ENCODE results near the gene ZFHX3.

The ZFHX3 gene

GRCh38 chr16:72840631-72841381, 207.1 kb downstream of the ZFHX3 start:
- DNase-seq: no peak

DNA sequence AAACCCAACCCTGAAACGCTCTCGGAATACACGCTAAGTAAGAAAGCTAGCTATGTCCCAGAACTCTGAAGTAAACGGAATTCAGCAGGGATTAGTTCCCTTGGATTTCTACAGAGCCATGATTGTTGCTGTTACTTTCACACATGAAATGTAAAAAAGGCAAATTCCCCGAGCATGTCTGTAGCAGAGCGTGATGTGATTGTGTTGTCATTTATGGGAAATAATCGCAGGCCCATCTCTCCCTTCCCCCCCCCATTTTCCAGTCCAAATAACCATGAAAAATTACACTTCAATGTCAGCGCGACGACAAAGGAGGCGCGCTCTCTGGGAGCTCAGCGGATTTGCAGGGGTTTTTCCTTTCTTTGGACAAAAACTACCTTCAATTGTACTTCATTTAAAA, 209.0 kb downstream of the ZFHX3 start:
- DNase-seq: no peak

DNA sequence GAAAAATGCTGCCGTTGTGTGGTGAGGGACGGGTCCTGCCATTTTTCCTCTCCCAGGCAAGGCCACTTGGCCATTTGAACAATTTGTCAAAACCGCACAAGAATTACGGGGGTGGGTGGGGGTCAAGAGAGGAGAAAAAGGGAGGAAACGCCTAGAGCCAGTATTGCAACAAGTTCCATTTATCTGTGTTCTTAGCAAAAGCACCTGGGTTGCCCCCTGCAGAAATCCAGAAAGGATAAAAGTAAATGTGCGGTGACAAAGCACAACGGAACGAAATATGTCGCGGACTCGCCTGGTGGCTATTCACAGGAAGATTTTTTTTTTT, 209.4 kb downstream of the ZFHX3 start:
- DNase-seq: no peak

- DNase-seq: no peak
Observed at GRCh38 chr16:72837846-72838585, 209.9 kb downstream of the ZFHX3 start.

GRCh38 chr16:72836985-72837384, 210.9 kb downstream of the ZFHX3 start:
- no peak for DNase-seq

GRCh38 chr16:72836181-72836580, 211.7 kb downstream of the ZFHX3 start:
- DNase-seq: no peak

DNA sequence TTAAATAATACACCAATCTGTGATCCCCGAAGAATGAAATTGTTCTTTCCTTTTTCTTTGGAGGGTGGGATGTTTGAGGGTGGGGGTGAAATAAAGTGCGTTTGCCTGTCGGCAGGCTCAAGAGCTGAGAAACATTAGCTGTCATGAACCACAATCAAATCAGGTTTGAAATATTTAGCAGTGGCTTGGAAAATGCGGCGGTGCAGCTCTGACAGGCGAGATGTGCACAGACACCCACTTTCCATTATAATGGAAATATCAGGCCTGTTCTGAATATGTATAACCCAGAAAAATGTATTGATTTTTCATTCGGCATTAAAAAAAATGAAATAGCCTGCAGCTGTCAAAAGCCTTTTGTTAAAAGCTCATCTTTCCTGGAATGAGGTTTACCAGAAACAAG, 212.8 kb downstream of the ZFHX3 start:
- no peak for DNase-seq

DNA sequence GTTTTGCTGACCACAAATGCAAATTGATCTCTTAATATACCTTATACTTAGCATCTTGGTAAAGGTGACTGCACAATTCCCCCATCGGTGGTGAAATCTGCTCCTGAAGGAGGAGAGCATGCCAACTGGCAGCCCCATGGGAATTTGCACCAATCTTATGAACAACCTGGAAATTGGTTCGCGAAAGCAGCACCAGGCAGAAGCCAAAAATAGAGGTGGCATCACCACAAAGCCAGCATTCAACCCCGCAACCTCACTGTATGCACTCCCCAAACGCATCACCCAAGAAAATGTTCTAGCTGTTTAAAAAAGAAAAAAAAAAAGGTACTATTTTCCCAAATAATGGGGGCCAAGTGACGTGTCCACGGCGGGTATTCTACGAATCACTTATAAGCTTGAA, 213.4 kb downstream of the ZFHX3 start:
- no peak for DNase-seq

- DNase-seq: no peak
Observed at GRCh38 chr16:72833969-72834368, 214.0 kb downstream of the ZFHX3 start.

DNA sequence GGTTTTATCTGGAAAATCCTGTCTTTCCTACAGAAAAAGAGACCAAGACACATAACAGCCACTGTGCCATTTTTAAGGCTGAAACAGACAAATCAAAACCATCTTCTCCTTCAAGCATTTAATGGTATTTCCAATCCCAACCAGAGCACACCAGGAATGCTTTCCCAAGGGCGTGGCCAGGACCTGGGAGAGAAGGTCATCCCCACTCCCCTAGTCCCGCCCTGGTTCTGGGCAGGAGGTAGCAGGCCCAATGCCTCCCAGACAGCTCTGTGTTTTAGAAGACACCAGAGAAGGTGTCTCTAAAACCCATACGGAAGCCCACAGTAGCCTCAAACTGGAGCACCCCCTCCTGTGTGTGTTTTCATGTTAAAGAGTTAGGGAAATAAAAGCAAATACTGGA, 214.4 kb downstream of the ZFHX3 start:
- DNase-seq: no peak

DNA sequence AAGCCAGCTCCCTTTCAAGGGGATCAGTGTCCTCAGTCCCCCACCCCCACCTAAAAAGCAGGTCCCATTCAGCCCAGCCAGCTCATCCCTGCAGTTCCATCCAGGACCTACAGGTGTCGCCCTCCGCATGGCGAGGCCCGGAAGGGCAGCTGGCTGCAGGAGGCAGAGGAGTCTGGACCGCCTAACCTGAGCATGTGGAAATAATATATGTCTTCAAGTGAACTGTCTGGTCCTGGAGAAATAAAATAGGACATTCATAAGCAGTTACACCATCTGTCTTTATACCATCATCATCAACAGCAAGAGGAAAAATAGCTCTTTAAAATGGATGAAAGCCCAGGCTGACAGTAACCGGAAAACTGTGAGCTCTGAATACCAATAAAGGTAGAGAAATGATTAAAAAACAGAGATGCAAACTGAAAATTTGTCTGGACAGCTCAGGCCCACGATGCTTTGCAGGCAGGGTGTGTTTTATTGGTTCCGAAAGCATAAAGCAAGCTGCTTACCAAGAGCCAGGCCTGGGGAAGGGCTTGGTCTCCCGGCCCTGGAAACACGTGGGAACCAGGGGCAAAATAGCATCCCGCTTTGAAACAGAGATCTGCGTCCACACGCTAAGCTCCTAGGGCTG, 215.2 kb downstream of the ZFHX3 start:
- DNase-seq: peak; percentile 54

- no peak for DNase-seq
Observed at GRCh38 chr16:72829846-72830775, 217.8 kb downstream of the ZFHX3 start.

DNA sequence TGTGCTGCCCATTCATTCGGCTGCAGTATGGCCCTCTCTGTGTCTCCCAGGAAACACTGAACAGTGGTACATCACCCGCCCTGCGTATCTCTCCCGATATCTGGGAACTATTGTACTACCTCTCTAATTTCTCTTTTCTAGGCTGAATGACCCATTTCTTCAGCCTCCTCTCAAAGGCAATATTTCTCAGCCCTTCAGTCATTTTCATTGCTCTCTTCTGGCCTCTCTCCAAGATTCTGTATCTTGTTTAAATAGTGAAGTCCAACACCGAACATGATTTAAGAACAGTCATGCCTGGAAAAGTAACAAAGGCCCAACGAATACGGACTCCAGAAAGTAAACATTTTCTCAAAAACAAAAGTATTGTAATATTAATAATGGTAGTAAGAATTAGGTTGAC, 220.1 kb downstream of the ZFHX3 start:
- no peak for DNase-seq

GRCh38 chr16:72825912-72826621, 221.9 kb downstream of the ZFHX3 start:
- no peak for DNase-seq

- DNase-seq: no peak
Observed at GRCh38 chr16:72824761-72825160, 223.2 kb downstream of the ZFHX3 start.

DNA sequence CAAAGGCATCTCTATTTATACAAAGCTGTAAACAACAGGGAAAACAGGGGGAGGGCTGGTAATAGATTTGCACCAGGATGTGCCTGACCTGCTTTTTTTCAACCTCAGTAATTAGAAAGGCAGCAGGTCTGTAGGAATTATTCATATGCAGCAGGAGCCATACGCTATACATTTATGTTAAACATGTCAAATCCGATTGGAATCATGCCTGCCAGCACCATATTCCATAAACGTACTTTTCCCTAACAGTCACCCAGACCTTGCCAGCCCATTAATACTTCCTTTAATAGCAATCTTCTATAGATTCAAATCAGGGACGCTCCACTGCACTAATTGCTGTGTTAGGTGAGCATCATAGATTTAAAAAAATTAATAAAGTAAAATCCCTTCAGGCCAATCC, 223.9 kb downstream of the ZFHX3 start:
- DNase-seq: no peak

DNA sequence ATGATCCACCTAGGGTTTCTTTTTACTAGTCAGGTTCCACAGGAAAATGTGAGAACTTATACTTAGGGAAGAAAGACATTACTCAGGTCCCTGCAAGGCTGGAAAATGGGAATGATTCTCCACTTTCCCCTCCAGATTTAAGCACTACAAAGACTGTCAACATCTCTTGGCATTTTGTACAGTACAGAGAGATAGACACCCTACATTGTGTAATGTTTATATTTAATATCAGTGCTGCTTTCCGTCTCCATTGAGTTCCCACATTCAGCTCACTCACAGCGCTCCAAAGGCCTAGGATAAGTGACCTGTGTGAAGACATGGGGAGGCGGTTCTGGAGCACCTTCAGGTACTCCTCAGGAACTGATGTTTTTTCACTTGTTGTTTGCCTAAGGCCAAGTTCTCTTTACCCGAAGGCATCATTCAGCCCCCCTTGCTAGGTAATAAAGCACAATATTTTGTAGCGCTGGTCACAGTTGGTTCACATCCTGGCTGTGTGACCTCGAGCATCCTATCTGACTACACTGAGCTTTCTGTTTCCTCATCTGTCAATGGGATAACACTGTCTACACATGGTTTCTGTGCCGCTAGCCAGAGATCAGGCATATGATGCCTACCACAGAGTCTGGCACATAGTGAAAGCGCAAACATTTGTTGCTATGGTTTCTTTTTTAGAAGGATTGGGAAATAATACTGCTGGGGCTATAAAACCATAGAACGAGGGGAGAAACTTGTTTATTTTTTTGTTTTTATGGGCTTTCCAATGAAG, 226.6 kb downstream of the ZFHX3 start:
- no peak for DNase-seq

GRCh38 chr16:72819345-72819744, 228.6 kb downstream of the ZFHX3 start:
- DNase-seq: no peak

GRCh38 chr16:72818236-72818845, 229.6 kb downstream of the ZFHX3 start:
- DNase-seq: no peak

DNA sequence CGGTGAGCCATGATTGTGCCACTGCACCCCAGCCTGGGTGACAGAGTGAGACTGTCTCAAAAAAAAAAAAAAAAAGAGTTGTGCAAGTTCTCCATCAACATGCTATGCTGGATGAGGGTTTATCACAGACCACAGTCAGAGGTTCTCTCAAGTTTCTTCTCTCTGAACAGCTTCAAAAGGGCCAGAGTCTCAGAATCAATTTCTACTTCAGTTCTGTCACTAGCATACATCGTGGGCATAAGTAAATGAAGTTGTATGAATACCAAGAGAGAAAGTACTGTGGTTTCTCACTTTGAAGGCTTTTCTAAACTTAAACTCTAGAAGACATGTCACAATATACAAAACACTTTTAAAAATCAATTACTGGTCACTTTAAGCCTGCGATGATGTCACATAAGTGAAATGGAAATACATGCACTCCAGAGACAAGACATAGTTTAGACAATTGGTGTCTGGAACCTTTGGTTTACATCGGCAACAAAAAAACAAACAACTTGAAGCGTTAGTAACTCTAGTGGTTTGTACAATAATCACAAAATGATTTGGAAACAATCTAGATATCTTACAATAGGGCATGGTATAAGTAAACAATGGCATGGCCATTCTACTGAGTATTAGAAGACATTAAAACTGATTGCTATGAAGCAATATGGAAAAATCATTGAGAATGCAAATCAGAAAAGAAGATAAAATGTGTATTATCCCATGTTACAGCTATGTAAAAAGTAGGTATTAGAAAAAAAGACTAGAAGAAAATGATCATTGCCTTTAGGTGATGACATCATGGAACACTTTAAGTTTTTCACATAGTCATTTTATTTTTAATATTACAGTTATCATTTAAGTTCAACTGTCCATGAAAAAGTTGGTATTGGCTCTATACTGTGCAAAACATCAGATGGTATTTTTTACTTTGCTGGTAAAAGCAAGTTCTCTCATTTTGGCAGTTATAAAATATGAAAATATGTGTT, 232.3 kb downstream of the ZFHX3 start:
- no peak for DNase-seq

Data from activated CD4-positive, alpha-beta T cell treated with anti-CD3 and anti-CD28 coated beads, Interleukin-2, amount 50 U/mL, for 1 hour (primary cell).